ENCODE measurements around the gene SLC16A5. TPM values are rescaled to one million over a fixed set of nuclear protein-coding genes. Genes with fewer than 3 reads are reported as not detected.

The SLC16A5 gene
- total RNA-seq, 2 donors from 2014 or later, result 28.8 to 54.0 TPM

DNA sequence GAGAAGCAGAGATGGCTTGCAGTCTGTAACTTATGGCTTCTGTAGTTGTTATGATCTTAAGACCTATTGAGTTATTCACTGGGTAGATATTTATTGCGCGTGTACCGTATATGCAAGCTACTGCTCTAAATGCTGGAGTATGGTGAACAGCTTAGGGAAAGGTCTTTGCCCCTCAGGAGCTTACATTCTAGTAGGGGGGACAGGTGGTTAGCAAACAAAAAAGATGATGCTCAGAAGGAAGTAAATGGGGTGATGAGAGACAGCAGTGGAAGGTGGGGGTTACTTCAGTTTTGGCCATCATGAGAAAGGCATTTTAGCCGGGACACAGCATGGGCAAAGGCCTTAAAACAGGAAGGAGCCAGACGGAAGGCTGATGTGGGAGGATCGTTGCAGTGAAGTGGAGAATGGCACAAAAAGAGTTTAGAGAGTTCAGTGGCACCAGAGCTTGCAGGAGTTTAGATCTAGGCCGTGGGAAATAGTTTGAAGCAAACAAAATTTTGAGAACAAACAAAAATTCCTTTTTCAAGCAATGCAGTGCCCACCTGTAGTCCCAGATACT is 24.1 kb downstream of the SLC16A5 start:
- H3K4me3 ChIP-seq (ENCODE audit: low read length), result peak overlapping the region; percentile 91
- H3K27ac Mint-ChIP-seq, result peak overlapping the region; percentile 50

DNA sequence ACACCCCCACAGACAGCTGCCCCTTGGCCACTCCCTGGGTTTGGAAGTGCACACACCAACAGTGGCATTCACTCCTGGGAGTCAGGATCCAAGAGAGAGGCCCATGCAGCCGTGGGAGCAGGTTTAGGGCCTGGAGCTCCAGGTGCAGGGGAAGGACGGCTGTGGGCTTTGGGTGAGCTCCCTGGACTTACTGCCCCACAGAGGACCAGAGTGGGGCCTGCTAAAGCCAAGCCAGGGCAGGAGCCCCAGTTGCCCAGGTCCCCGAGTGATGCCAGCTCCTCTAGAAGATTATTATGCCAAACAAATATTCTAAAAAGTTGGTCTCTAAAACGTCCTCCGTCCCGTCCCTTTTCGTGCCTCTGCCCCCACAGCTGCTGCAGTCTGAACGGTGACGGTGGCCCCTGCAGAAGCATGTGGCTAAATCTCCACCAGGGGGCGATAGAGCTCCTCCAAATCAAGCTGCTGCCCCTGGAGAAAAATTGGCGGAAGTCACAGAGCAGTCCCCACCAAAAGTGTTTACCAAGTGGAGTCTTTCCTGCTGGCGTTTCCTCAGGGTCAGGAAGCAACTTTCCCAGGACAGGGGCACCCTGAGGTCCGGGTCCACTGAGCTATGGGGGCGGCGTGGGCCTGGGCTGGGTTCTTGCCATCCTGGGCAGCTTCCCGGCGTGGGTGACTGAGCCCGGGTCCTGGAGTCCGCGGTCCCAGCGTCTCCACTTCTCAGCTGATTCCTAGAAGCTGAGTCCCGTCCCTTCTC is 26.2 kb downstream of the SLC16A5 start:
- Mint-ChIP-seq H3K4me1 (peaks cover 18% of the 10 kb centered on the region), H3K36me3 (ENCODE audit: low read depth) (peaks cover 51% of the 10 kb centered on the region), H3K27ac (peak overlapping the region; percentile 41), H3K9me3 (no peaks in the 10 kb centered on the region), H3K27me3 (ENCODE audit: insufficient read depth) (no peaks in the 10 kb centered on the region), H3K4me3 (peak overlapping the region; percentile 27)
- WGBS, 2 experiments (ENCODE audit: insufficient coverage in 1 of 2, insufficient read length in 1 of 2), result 51 to 54% methylated on average over 20 to 22 of the region's 22 CpGs
- Histone ChIP-seq H3K27ac (ENCODE audit: low read depth, low read length) (no peak overlapping the region), H3K27me3 (ENCODE audit: control insufficient read depth, insufficient read depth, low read length, poor library complexity, severe bottlenecking) (no peaks in the 10 kb centered on the region), H3K4me1 (ENCODE audit: control insufficient read depth, insufficient read depth, low read length) (peaks cover 2% of the 10 kb centered on the region), H3K4me3 (ENCODE audit: low read length) (peak overlapping the region; percentile 30), H3K9me3 (ENCODE audit: control insufficient read depth, low read length) (no peaks in the 10 kb centered on the region), H3K36me3 (ENCODE audit: control insufficient read depth, insufficient read depth, low read length) (peaks cover 51% of the 10 kb centered on the region), H3K9ac (ENCODE audit: extremely low read depth, low read length, poor library complexity, severe bottlenecking) (no peak overlapping the region)
- peak; percentile 99 for DNase-seq
- TF ChIP-seq, protein P1, sequence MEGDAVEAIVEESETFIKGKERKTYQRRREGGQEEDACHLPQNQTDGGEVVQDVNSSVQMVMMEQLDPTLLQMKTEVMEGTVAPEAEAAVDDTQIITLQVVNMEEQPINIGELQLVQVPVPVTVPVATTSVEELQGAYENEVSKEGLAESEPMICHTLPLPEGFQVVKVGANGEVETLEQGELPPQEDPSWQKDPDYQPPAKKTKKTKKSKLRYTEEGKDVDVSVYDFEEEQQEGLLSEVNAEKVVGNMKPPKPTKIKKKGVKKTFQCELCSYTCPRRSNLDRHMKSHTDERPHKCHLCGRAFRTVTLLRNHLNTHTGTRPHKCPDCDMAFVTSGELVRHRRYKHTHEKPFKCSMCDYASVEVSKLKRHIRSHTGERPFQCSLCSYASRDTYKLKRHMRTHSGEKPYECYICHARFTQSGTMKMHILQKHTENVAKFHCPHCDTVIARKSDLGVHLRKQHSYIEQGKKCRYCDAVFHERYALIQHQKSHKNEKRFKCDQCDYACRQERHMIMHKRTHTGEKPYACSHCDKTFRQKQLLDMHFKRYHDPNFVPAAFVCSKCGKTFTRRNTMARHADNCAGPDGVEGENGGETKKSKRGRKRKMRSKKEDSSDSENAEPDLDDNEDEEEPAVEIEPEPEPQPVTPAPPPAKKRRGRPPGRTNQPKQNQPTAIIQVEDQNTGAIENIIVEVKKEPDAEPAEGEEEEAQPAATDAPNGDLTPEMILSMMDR (conservative IDR thresholded peaks at IDR 0.05), result peak; percentile 96

More for the DNA sequence above, 24.1 kb downstream of the SLC16A5 start:
- Histone ChIP-seq H3K9ac (ENCODE audit: extremely low read depth, low read length, poor library complexity, severe bottlenecking) (peak overlapping the region; percentile 20), H3K27me3 (ENCODE audit: control insufficient read depth, insufficient read depth, low read length, poor library complexity, severe bottlenecking) (no peaks in the 10 kb centered on the region), H3K9me3 (ENCODE audit: control insufficient read depth, low read length) (no peaks in the 10 kb centered on the region), H3K36me3 (ENCODE audit: control insufficient read depth, insufficient read depth, low read length) (peaks cover 36% of the 10 kb centered on the region), H3K4me1 (ENCODE audit: control insufficient read depth, insufficient read depth, low read length) (peaks cover 2% of the 10 kb centered on the region), H3K27ac (ENCODE audit: low read depth, low read length) (no peak overlapping the region)
- no peaks in the 10 kb centered on the region for H3K9me3 Mint-ChIP-seq
- peaks cover 40% of the 10 kb centered on the region for H3K36me3 Mint-ChIP-seq (ENCODE audit: low read depth)
- H3K4me1 Mint-ChIP-seq, result peaks cover 24% of the 10 kb centered on the region
- 95 to 96% methylated on average over 6 to 7 of the region's 7 CpGs for WGBS, 2 experiments (ENCODE audit: insufficient coverage in 1 of 2, insufficient read length in 1 of 2)
- H3K4me3 Mint-ChIP-seq, result peak overlapping the region; percentile 82
- peak; percentile 37 for DNase-seq
- no peaks in the 10 kb centered on the region for H3K27me3 Mint-ChIP-seq (ENCODE audit: insufficient read depth)
- TF ChIP-seq, protein P1 (conservative IDR thresholded peaks at IDR 0.05), result no peak

DNA sequence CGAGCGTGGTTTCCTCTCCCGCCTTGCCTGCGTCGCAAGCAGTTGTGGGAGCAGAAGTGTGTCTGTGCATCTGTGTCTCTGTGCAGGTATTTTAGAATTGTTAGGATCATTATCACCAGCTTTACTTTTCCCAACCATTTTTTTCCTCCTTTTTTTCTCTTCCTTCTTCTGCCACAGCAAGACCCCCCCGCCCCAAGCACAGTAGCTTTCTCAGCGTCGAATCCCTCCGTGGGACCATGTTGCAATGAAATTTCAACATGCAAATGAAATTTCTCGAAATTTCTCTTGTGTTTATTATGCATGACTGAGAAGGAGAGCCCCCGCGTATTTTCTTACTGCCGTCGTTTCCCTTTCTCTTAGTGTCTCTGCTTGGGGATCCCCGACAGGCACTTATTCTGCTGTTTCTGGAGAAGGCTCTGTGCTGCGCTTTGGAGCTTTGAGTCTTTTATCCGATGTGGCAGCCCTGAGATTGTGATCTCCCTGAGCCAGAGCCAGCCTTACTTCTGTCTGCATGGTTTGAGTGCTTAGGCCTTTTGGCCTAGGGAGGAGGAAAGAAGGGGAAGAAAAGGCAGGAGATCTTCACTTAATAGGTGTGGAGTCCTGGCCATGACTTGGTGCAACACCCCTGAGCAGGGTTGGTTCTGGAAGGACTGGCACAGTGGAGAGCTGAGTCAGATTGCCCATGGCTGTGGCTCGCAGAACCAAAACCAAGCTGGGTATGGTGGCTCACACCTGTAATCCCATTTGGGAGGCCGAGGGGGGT is 27.0 kb downstream of the SLC16A5 start:
- peak overlapping the region; percentile 41 for H3K27ac Mint-ChIP-seq

More for the DNA sequence above, 27.0 kb downstream of the SLC16A5 start:
- no peaks in the 10 kb centered on the region for H3K9me3 Mint-ChIP-seq
- peaks cover 55% of the 10 kb centered on the region for H3K36me3 ChIP-seq (ENCODE audit: control insufficient read depth, insufficient read depth, low read length)
- TF ChIP-seq, protein P1 (conservative IDR thresholded peaks at IDR 0.05), result no peak
- peaks cover 2% of the 10 kb centered on the region for H3K4me1 ChIP-seq (ENCODE audit: control insufficient read depth, insufficient read depth, low read length)
- H3K27me3 Mint-ChIP-seq (ENCODE audit: insufficient read depth), result no peaks in the 10 kb centered on the region
- 92 to 94% methylated on average over 17 to 19 of the region's 19 CpGs for WGBS, 2 experiments (ENCODE audit: insufficient coverage in 1 of 2, insufficient read length in 1 of 2)
- H3K27me3 ChIP-seq (ENCODE audit: control insufficient read depth, insufficient read depth, low read length, poor library complexity, severe bottlenecking), result no peaks in the 10 kb centered on the region
- H3K4me3 Mint-ChIP-seq, result peak overlapping the region; percentile 27
- peaks cover 53% of the 10 kb centered on the region for H3K36me3 Mint-ChIP-seq (ENCODE audit: low read depth)
- H3K9ac ChIP-seq (ENCODE audit: extremely low read depth, low read length, poor library complexity, severe bottlenecking), result no peak overlapping the region
- no peak for DNase-seq
- no peak overlapping the region for H3K4me3 ChIP-seq (ENCODE audit: low read length)
- no peak overlapping the region for H3K27ac ChIP-seq (ENCODE audit: low read depth, low read length)
- peaks cover 17% of the 10 kb centered on the region for H3K4me1 Mint-ChIP-seq
- H3K9me3 ChIP-seq (ENCODE audit: control insufficient read depth, low read length), result no peaks in the 10 kb centered on the region

All from endodermal cell (in vitro differentiated cells).